ENCODE results near the gene MEGF11.

DNA sequence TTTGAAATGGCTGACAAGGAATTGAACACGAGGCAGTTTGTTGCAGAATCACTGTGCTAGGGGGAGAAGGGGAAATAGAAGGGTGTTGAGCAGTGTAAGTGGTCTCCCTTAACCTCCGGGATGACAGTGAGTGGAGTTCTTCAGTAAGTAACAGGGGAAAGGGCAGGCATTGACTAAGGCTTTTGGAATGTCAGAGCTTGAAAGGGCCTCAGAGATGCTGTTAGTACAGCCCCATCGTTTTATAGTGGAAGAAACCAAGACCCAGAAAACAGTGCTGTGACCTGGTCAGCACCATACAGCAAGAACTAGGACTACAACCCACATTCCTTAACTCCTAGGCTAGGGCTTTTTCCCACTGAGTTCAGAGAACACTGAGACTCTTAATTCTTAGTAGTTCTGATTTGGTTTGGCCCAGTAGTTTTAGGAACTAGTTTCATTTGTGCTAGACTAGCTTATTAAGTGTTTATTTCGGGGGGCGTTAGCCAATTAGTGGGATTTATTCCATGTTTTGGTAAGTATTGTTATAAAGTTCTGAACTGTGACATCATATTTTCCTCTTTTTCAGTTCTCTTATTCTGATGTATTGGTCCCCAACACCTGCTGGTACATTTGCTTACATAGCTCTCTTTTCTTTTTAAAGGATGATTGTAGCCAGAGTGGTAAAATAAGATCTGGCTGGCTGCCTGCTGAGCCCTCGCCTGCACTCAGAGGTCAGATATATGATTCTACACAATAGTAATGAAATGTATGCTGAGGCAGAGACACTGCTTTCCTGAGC lies 350.1 kb downstream of the MEGF11 start:
- TF ChIP-seq CTCF (conservative IDR thresholded peaks at IDR 0.05 in 1 of 2, IDR thresholded peaks at IDR 0.05 in 1 of 2; ENCODE audit: low read depth in 1 of 2, low read length in 2 of 2) (no peak), EZH2 (IDR thresholded peaks at IDR 0.05; ENCODE audit: low read length, missing control alignments) (no peak)
